K562 (cell line): ENCODE results near the gene EXO5. TPM values are rescaled to one million over a fixed set of nuclear protein-coding genes. Genes with fewer than 3 reads are reported as not detected.

Source experiments
- ATAC-seq: fragments of 200-7000 bp; cut with Tn5 transposase; 3 replicates; pipeline ENCODE4 v1.9.1; 2020; ENCODE audit warnings: moderate library complexity
- BruUV-seq: library from RNA; stranded (reverse); fragments of 400-500 nt; replicated peaks from 2 replicates; lab custom pipeline; 2021; lab: Mats Ljungman, UMichigan
- CTCF ChIA-PET: fragments of 300-600 bp; formaldehyde crosslinking; extraction: SDS; loops from one replicate; lab custom pipeline; 2021; ENCODE audit warnings: low intra/inter-chr PET ratio; lab: Yijun Ruan, JAX
- POLR2A ChIA-PET: fragments of 300-600, 350-650 bp; sonication (Branson Sonifier 250); formaldehyde crosslinking; extraction: SDS; loops from one replicate; lab custom pipeline; 2021; ENCODE audit warnings: antibody characterized with exemption, inconsistent platforms; lab: Yijun Ruan, JAX
- DNase-seq, 4 experiments: peaks; one replicate each; pipeline versions ENCODE4 v3.0.0 to v3.0.0-alpha.2; 2011 to 2018; ENCODE audit warnings: low spot score in 3 of 4, mixed read lengths in 3 of 4; ENCODE audit errors: extremely low read depth in 1 of 4
- FAIRE-seq: peaks from 2 replicates; lab custom pipeline; 2011; peaks lifted over from hg19 to GRCh38; lab: Jason Lieb, UNC
- H2AFZ ChIP-seq: 2 replicates; pipeline ENCODE4 v1.6.0; 2011; ENCODE audit warnings: low read depth, low read length, control low read depth, inconsistent platforms
- H3K27ac ChIP-seq: fragments of 200-600 bp; 3 replicates; pipeline ENCODE4 v1.8.0; 2011; ENCODE audit warnings: low read depth, mild to moderate bottlenecking, control low read depth, inconsistent platforms, low read length, moderate library complexity, mixed read lengths; ENCODE audit errors: extremely low read depth
- H3K27me3 ChIP-seq, 2 experiments: fragments of 300-600 bp in 1 of 2; 2 replicates in 1 of 2; 3 replicates in 1 of 2; pipeline versions ENCODE4 v1.6.0 to v1.8.0; 2011; ENCODE audit warnings: inconsistent platforms in 2 of 2, low read length in 2 of 2, mild to moderate bottlenecking in 1 of 2, mixed read lengths in 1 of 2, moderate library complexity in 1 of 2; ENCODE audit not compliant: control insufficient read depth in 2 of 2, insufficient read depth in 2 of 2
- H3K36me3 ChIP-seq: fragments of 300-600 bp; 3 replicates; pipeline ENCODE4 v1.8.0; 2011; ENCODE audit warnings: mild to moderate bottlenecking, low read length, inconsistent platforms; ENCODE audit not compliant: control insufficient read depth, insufficient read depth
- H3K4me1 ChIP-seq, 2 experiments: fragments of 200-600 bp in 1 of 2; replicated peaks in 1 of 2; 2 replicates in 1 of 2; 3 replicates in 1 of 2; pipeline versions ENCODE4 v1.5.1 to v1.8.0; 2011; ENCODE audit warnings: inconsistent platforms in 2 of 2, low read length in 2 of 2, mild to moderate bottlenecking in 1 of 2, mixed read lengths in 1 of 2, moderate library complexity in 1 of 2; ENCODE audit not compliant: control insufficient read depth in 2 of 2, insufficient read depth in 2 of 2
- H3K4me2 ChIP-seq: 2 replicates; pipeline ENCODE4 v1.6.1; 2011; ENCODE audit warnings: low read length, control low read depth, inconsistent platforms, mixed read lengths; ENCODE audit not compliant: insufficient read depth
- H3K4me3 ChIP-seq: fragments of 200-600 bp; sonication (generic), shearing (Covaris generic); 2 replicates; pipeline ENCODE4 v1.5.1; 2016; ENCODE audit warnings: control low read depth, inconsistent platforms
- H3K79me2 ChIP-seq: fragments of 200-600 bp; 3 replicates; pipeline ENCODE4 v1.8.0; 2011; ENCODE audit warnings: low read length, inconsistent platforms; ENCODE audit not compliant: control insufficient read depth, insufficient read depth
- H3K9ac ChIP-seq, 2 experiments: 2 replicates each; pipeline versions ENCODE4 v1.6.0 to v1.6.1; 2011; ENCODE audit warnings: low read depth in 2 of 2, low read length in 2 of 2, control low read depth in 1 of 2, inconsistent platforms in 1 of 2, mild to moderate bottlenecking in 1 of 2, mixed read lengths in 1 of 2; ENCODE audit not compliant: insufficient read depth in 1 of 2
- H3K9me1 ChIP-seq: one replicate; pipeline ENCODE4 v1.6.0; 2011; ENCODE audit warnings: inconsistent platforms, mild to moderate bottlenecking, low read length, moderate library complexity; ENCODE audit not compliant: control insufficient read depth, insufficient read depth
- H3K9me3 ChIP-seq: replicated peaks from 2 replicates; pipeline ENCODE4 v1.5.1; 2011; ENCODE audit warnings: low read depth, low read length, inconsistent platforms; ENCODE audit not compliant: control insufficient read depth, insufficient read depth
- H4K20me1 ChIP-seq: replicated peaks from 2 replicates; pipeline ENCODE4 v1.6.1; 2011; ENCODE audit warnings: low read length, inconsistent platforms, mixed read lengths; ENCODE audit not compliant: control insufficient read depth, insufficient read depth
- MCM3 ChIP-seq: fragments of 450-650 bp; IDR thresholded peaks from 2 replicates; pipeline ENCODE4 v1.6.1; 2016
- SPI1 ChIP-seq: IDR thresholded peaks from 2 replicates; pipeline ENCODE4 v1.6.1; 2011; ENCODE audit warnings: low read depth, low read length, control low read depth, borderline replicate concordance
- TAF1 ChIP-seq: IDR thresholded peaks from 2 replicates; pipeline ENCODE4 v1.6.1; 2011; ENCODE audit warnings: mild to moderate bottlenecking, low read length, moderate library complexity; ENCODE audit not compliant: insufficient read depth, control insufficient read depth, severe bottlenecking; ENCODE audit errors: extremely low read depth
- XRCC5 ChIP-seq: fragments of 200-400 bp; formaldehyde crosslinking; IDR thresholded peaks from 2 replicates; pipeline ENCODE4 v1.6.1; 2017; ENCODE audit warnings: low read depth, mild to moderate bottlenecking, low read length
- WGBS: fragments of 100-300 bp; shearing (Covaris generic); methylation state at CpG from one replicate; pipeline ENCODE4 v1.1.6; 2016; ENCODE audit warnings: low coverage, mixed read lengths; ENCODE audit not compliant: insufficient coverage; ENCODE audit errors: missing lambda C conversion rate; 5-methylcytosine and 5-hydroxymethylcytosine counted together
- in situ Hi-C: fragments of 300-500 bp; cut with MboI; formaldehyde crosslinking; loops from 4 replicates; pipeline ENCODE4 v1.15.0; 2018; ENCODE audit warnings: inconsistent platforms, mixed read lengths
- intact Hi-C: fragments of 100-400 bp; cut with micrococcal nuclease; formaldehyde crosslinking; loops from 2 replicates; pipeline ENCODE4 v1.14.2; 2022
- polyA plus RNA-seq, 8 experiments: library from polyadenylated mRNA; depleted of rRNA in 4 of 8; stranded (reverse) in 5 of 8; unstranded in 3 of 8; fragments of >200 nt; fragmentation: Nextera tagmentation in 2 of 8; fragmentation: Illumina TruSeq in 1 of 8; extraction: Ambion mirVana in 2 of 8; extraction: Trizol in 1 of 8; gene quantifications; 2 replicates each; pipeline versions ENCODE4 v1.2.1 to v1.2.3, GENCODE V29; 2011 to 2014; ENCODE audit warnings: inconsistent platforms in 1 of 8, missing spikeins in 1 of 8
- small RNA-seq: library from RNA; depleted of rRNA; stranded (forward); fragments of <200 nt; gene quantifications from one replicate; pipeline ENCODE3, GENCODE V24; 2014
- total RNA-seq, 7 experiments: library from RNA; depleted of rRNA in 6 of 7; stranded (reverse); fragments of >200 nt in 6 of 7; fragmentation: Illumina TruSeq in 2 of 7; extraction: Trizol in 2 of 7; gene quantifications; 2 replicates each; pipeline versions ENCODE4 v1.2.1 to v1.2.3, GENCODE V29; 2011 to 2021; ENCODE audit warnings: low replicate concordance in 1 of 7
- TF ChIP-seq, protein P1 (sequence below), 2 experiments: IDR thresholded peaks in 1 of 2; conservative IDR thresholded peaks in 1 of 2; 2 replicates each; pipeline ENCODE4 v1.6.1; 2016; ENCODE audit warnings: low read depth in 2 of 2, mild to moderate bottlenecking in 1 of 2, missing compliant biosample characterization in 1 of 2, missing genetic modification characterization in 1 of 2, moderate library complexity in 1 of 2
- TF ChIP-seq, protein P2 (sequence below): fragments of 450-650 bp; IDR thresholded peaks from 2 replicates; pipeline ENCODE4 v1.6.1; 2014; ENCODE audit warnings: low read depth, mild to moderate bottlenecking, moderate library complexity, borderline replicate concordance

The EXO5 gene
- total and polyA plus RNA-seq, 9 of the 15 experiments (the other 6 are each of a cell fraction or from before 2014, with no cell fraction given), result 1.1 to 4.3 (median 2.8) TPM

DNA sequence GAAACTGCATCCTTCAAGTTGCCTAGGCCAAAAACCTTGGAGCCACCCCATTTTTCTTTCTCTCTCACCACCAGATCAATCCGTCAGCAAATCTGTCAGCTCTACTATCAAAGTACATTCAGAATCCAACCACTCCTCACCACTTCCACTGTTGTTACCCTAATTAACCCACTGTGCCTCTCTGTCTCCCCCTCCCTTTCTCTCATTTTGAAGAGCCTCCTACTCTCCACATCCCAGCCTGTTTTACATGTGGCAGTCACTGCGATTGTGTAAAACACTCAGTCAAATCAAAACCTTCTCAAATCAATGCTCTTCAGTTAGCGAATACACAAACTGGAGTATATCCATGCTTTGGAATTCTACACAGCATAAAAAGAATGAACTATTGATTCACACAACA is 55.9 kb downstream of the EXO5 start (continued):
- TF ChIP-seq MCM3, result 0 out of 2 replicates have a peak, but pooled peaks have one; percentile 34
- TF ChIP-seq TAF1, result no peak
- TF ChIP-seq, protein P1, sequence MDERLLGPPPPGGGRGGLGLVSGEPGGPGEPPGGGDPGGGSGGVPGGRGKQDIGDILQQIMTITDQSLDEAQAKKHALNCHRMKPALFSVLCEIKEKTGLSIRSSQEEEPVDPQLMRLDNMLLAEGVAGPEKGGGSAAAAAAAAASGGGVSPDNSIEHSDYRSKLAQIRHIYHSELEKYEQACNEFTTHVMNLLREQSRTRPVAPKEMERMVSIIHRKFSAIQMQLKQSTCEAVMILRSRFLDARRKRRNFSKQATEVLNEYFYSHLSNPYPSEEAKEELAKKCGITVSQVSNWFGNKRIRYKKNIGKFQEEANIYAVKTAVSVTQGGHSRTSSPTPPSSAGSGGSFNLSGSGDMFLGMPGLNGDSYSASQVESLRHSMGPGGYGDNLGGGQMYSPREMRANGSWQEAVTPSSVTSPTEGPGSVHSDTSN (CRISPR knock-in tag; IDR thresholded peaks at IDR 0.05; ENCODE audit: low read depth), result no peak
- TF ChIP-seq, protein P1 (tag; conservative IDR thresholded peaks at IDR 0.05; ENCODE audit: low read depth), result no peak
- TF ChIP-seq, protein P2, sequence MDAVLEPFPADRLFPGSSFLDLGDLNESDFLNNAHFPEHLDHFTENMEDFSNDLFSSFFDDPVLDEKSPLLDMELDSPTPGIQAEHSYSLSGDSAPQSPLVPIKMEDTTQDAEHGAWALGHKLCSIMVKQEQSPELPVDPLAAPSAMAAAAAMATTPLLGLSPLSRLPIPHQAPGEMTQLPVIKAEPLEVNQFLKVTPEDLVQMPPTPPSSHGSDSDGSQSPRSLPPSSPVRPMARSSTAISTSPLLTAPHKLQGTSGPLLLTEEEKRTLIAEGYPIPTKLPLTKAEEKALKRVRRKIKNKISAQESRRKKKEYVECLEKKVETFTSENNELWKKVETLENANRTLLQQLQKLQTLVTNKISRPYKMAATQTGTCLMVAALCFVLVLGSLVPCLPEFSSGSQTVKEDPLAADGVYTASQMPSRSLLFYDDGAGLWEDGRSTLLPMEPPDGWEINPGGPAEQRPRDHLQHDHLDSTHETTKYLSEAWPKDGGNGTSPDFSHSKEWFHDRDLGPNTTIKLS, result no peak
- TF ChIP-seq, all 486 proteins: peak for 2

DNA sequence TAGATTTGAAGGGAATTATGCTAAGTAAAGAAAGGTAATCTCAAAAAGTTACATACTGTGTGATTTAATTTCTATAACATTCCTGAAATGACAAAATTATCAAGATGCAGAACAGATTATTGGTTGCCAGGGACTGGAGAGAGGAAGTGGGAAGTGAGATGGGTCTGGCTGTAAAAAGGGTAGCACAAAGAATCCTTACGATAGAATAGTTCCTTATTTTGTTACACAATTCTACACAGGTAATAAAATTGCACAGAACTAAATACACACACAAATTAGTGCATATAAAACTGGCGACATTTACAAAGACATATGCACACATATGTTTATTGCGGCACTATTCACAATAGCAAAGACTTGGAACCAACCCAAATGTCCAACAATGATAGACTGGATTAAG is 56.3 kb downstream of the EXO5 start:
- H3K9me3 ChIP-seq, result no peaks in the 10 kb centered on the region
- H3K4me2 ChIP-seq, result no peak overlapping the region
- no peak overlapping the region for H3K27ac ChIP-seq
- in situ Hi-C loops, result no loop called here
- no peaks in the 10 kb centered on the region for H4K20me1 ChIP-seq
- no peaks in the 10 kb centered on the region for H3K79me2 ChIP-seq
- no peaks in the 10 kb centered on the region for H3K9me1 ChIP-seq
- H2AFZ ChIP-seq, result no peak overlapping the region
- TF ChIP-seq XRCC5, result no peak
- peak; percentile 31; the same call in 1 of the 2 replicates for TF ChIP-seq SPI1
- FAIRE-seq (no peak), DNase-seq (no peak), ATAC-seq (no peak)
- ChIA-PET CTCF (no interaction called here), POLR2A (no interaction called here)
- 5% methylated on average over 3 of the region's 3 CpGs for WGBS
- H3K9ac ChIP-seq, result no peak overlapping the region
- H3K4me1 ChIP-seq, result no peaks in the 10 kb centered on the region
- intact Hi-C loops, result no loop called here
- no peak overlapping the region for H3K4me3 ChIP-seq
- BruUV-seq, result no TSS peak
- H3K36me3 ChIP-seq, result no peaks in the 10 kb centered on the region
- peaks cover 5 to 12% of the 10 kb centered on the region in 2 experiments; a peak in 3 of 5 replicates for H3K27me3 ChIP-seq

Small RNA genes within 50 kb of the gene (small RNA-seq; reads per million reads assigned to genes)
- not detected for gene AL356379.1

Other genes with a start within 250 kb of the EXO5 start
- gene COL9A2, start 191.5 kb upstream of the EXO5 start, total RNA-seq (2014; rRNA removed), result 0.90 and 0.95 TPM in 2 replicates
- 0.06 and 0.15 TPM in 2 replicates for gene COL9A2, start 191.5 kb upstream of the EXO5 start, total RNA-seq (2014; rRNA removed; fragmentation: Illumina TruSeq; extraction: Trizol)
- gene COL9A2, start 191.5 kb upstream of the EXO5 start, total RNA-seq (2015; rRNA removed; fragmentation: Illumina TruSeq; extraction: Trizol), result 0.60 and 0.72 TPM in 2 replicates
- gene COL9A2, start 191.5 kb upstream of the EXO5 start, total RNA-seq (2021), result 0.47 and 0.72 TPM in 2 replicates
- gene COL9A2, start 191.5 kb upstream of the EXO5 start, polyA plus RNA-seq (2011; rRNA removed), result 0.31 and 0.45 TPM in 2 replicates
- 0.24 and 0.54 TPM in 2 replicates for gene COL9A2, start 191.5 kb upstream of the EXO5 start, polyA plus RNA-seq (2014; fragmentation: Illumina TruSeq; extraction: Trizol)
- gene COL9A2, start 191.5 kb upstream of the EXO5 start, polyA plus RNA-seq (2014; fragmentation: Nextera tagmentation; extraction: Ambion mirVana), result under 1 TPM; 0.03 TPM
- gene COL9A2, start 191.5 kb upstream of the EXO5 start, polyA plus RNA-seq (2014; rRNA removed), result 1.5 and 2.2 TPM in 2 replicates
- 80.1 and 98.2 TPM in 2 replicates for gene SMAP2, start 135.0 kb upstream of the EXO5 start, total RNA-seq (2014; rRNA removed)
- 94.1 and 101 TPM in 2 replicates for gene SMAP2, start 135.0 kb upstream of the EXO5 start, total RNA-seq (2014; rRNA removed; fragmentation: Illumina TruSeq; extraction: Trizol)
- 89.1 and 92.4 TPM in 2 replicates for gene SMAP2, start 135.0 kb upstream of the EXO5 start, total RNA-seq (2015; rRNA removed; fragmentation: Illumina TruSeq; extraction: Trizol)
- 109 and 117 TPM in 2 replicates for gene SMAP2, start 135.0 kb upstream of the EXO5 start, total RNA-seq (2021)
- 114 and 124 TPM in 2 replicates for gene SMAP2, start 135.0 kb upstream of the EXO5 start, polyA plus RNA-seq (2011; rRNA removed)
- 173 and 212 TPM in 2 replicates for gene SMAP2, start 135.0 kb upstream of the EXO5 start, polyA plus RNA-seq (2014; fragmentation: Illumina TruSeq; extraction: Trizol)
- 10 to 100 TPM; 38.7 to 47.3 TPM for gene SMAP2, start 135.0 kb upstream of the EXO5 start, polyA plus RNA-seq (2014; fragmentation: Nextera tagmentation; extraction: Ambion mirVana)
- gene SMAP2, start 135.0 kb upstream of the EXO5 start, polyA plus RNA-seq (2014; rRNA removed), result 89.4 and 94.7 TPM in 2 replicates
- gene ZFP69B, start 58.3 kb upstream of the EXO5 start, total RNA-seq (2014; rRNA removed), result 6.0 and 6.4 TPM in 2 replicates
- gene ZFP69B, start 58.3 kb upstream of the EXO5 start, total RNA-seq (2014; rRNA removed; fragmentation: Illumina TruSeq; extraction: Trizol), result 10.3 and 12.8 TPM in 2 replicates
- 5.5 and 5.6 TPM in 2 replicates for gene ZFP69B, start 58.3 kb upstream of the EXO5 start, total RNA-seq (2015; rRNA removed; fragmentation: Illumina TruSeq; extraction: Trizol)
- gene ZFP69B, start 58.3 kb upstream of the EXO5 start, total RNA-seq (2021), result 8.2 and 9.5 TPM in 2 replicates
- 7.5 and 8.4 TPM in 2 replicates for gene ZFP69B, start 58.3 kb upstream of the EXO5 start, polyA plus RNA-seq (2011; rRNA removed)
- 9.4 and 10.2 TPM in 2 replicates for gene ZFP69B, start 58.3 kb upstream of the EXO5 start, polyA plus RNA-seq (2014; fragmentation: Illumina TruSeq; extraction: Trizol)
- gene ZFP69B, start 58.3 kb upstream of the EXO5 start, polyA plus RNA-seq (2014; fragmentation: Nextera tagmentation; extraction: Ambion mirVana), result 1 to 10 TPM; 1.6 to 2.8 TPM
- 7.9 and 8.9 TPM in 2 replicates for gene ZFP69B, start 58.3 kb upstream of the EXO5 start, polyA plus RNA-seq (2014; rRNA removed)
- 4.7 and 5.0 TPM in 2 replicates for gene ZFP69, start 31.5 kb upstream of the EXO5 start, total RNA-seq (2014; rRNA removed)
- 7.0 and 8.6 TPM in 2 replicates for gene ZFP69, start 31.5 kb upstream of the EXO5 start, total RNA-seq (2014; rRNA removed; fragmentation: Illumina TruSeq; extraction: Trizol)
- 7.9 and 8.4 TPM in 2 replicates for gene ZFP69, start 31.5 kb upstream of the EXO5 start, total RNA-seq (2015; rRNA removed; fragmentation: Illumina TruSeq; extraction: Trizol)
- gene ZFP69, start 31.5 kb upstream of the EXO5 start, total RNA-seq (2021), result 4.7 and 4.8 TPM in 2 replicates
- 4.8 and 5.7 TPM in 2 replicates for gene ZFP69, start 31.5 kb upstream of the EXO5 start, polyA plus RNA-seq (2011; rRNA removed)
- gene ZFP69, start 31.5 kb upstream of the EXO5 start, polyA plus RNA-seq (2014; fragmentation: Illumina TruSeq; extraction: Trizol), result 6.7 and 7.0 TPM in 2 replicates
- 1 to 10 TPM; 2.0 to 2.1 TPM for gene ZFP69, start 31.5 kb upstream of the EXO5 start, polyA plus RNA-seq (2014; fragmentation: Nextera tagmentation; extraction: Ambion mirVana)
- gene ZFP69, start 31.5 kb upstream of the EXO5 start, polyA plus RNA-seq (2014; rRNA removed), result 6.7 and 7.3 TPM in 2 replicates
- gene ZNF684, start 22.9 kb downstream of the EXO5 start, total RNA-seq (2014; rRNA removed), result 4.6 and 5.4 TPM in 2 replicates
- 6.7 and 7.8 TPM in 2 replicates for gene ZNF684, start 22.9 kb downstream of the EXO5 start, total RNA-seq (2014; rRNA removed; fragmentation: Illumina TruSeq; extraction: Trizol)
- gene ZNF684, start 22.9 kb downstream of the EXO5 start, total RNA-seq (2015; rRNA removed; fragmentation: Illumina TruSeq; extraction: Trizol), result 7.1 and 8.8 TPM in 2 replicates
- gene ZNF684, start 22.9 kb downstream of the EXO5 start, total RNA-seq (2021), result 4.3 and 4.8 TPM in 2 replicates
- gene ZNF684, start 22.9 kb downstream of the EXO5 start, polyA plus RNA-seq (2011; rRNA removed), result 5.2 and 5.5 TPM in 2 replicates
- gene ZNF684, start 22.9 kb downstream of the EXO5 start, polyA plus RNA-seq (2014; fragmentation: Illumina TruSeq; extraction: Trizol), result 5.3 and 6.0 TPM in 2 replicates
- gene ZNF684, start 22.9 kb downstream of the EXO5 start, polyA plus RNA-seq (2014; fragmentation: Nextera tagmentation; extraction: Ambion mirVana), result 1 to 10 TPM; 5.3 to 6.1 TPM
- 5.1 and 5.3 TPM in 2 replicates for gene ZNF684, start 22.9 kb downstream of the EXO5 start, polyA plus RNA-seq (2014; rRNA removed)
- 0.59 and 0.82 TPM in 2 replicates for gene RIMS3, start 156.9 kb downstream of the EXO5 start, total RNA-seq (2014; rRNA removed)
- gene RIMS3, start 156.9 kb downstream of the EXO5 start, total RNA-seq (2014; rRNA removed; fragmentation: Illumina TruSeq; extraction: Trizol), result 0.69 and 0.77 TPM in 2 replicates
- gene RIMS3, start 156.9 kb downstream of the EXO5 start, total RNA-seq (2015; rRNA removed; fragmentation: Illumina TruSeq; extraction: Trizol), result 0.38 and 0.47 TPM in 2 replicates
- gene RIMS3, start 156.9 kb downstream of the EXO5 start, total RNA-seq (2021), result 1.2 and 1.3 TPM in 2 replicates
- 0.78 and 1.2 TPM in 2 replicates for gene RIMS3, start 156.9 kb downstream of the EXO5 start, polyA plus RNA-seq (2011; rRNA removed)
- 0.71 and 0.75 TPM in 2 replicates for gene RIMS3, start 156.9 kb downstream of the EXO5 start, polyA plus RNA-seq (2014; fragmentation: Illumina TruSeq; extraction: Trizol)
- under 1 TPM; 0.06 to 0.15 TPM for gene RIMS3, start 156.9 kb downstream of the EXO5 start, polyA plus RNA-seq (2014; fragmentation: Nextera tagmentation; extraction: Ambion mirVana)
- gene RIMS3, start 156.9 kb downstream of the EXO5 start, polyA plus RNA-seq (2014; rRNA removed), result 0.43 and 0.45 TPM in 2 replicates
- gene NFYC, start 182.9 kb downstream of the EXO5 start, total RNA-seq (2014; rRNA removed), result 41.1 and 44.2 TPM in 2 replicates
- gene NFYC, start 182.9 kb downstream of the EXO5 start, total RNA-seq (2014; rRNA removed; fragmentation: Illumina TruSeq; extraction: Trizol), result 22.7 and 26.4 TPM in 2 replicates
- 31.2 and 31.4 TPM in 2 replicates for gene NFYC, start 182.9 kb downstream of the EXO5 start, total RNA-seq (2015; rRNA removed; fragmentation: Illumina TruSeq; extraction: Trizol)
- gene NFYC, start 182.9 kb downstream of the EXO5 start, total RNA-seq (2021), result 53.9 and 59.8 TPM in 2 replicates
- 47.2 and 65.6 TPM in 2 replicates for gene NFYC, start 182.9 kb downstream of the EXO5 start, polyA plus RNA-seq (2011; rRNA removed)
- gene NFYC, start 182.9 kb downstream of the EXO5 start, polyA plus RNA-seq (2014; fragmentation: Illumina TruSeq; extraction: Trizol), result 56.2 and 65.1 TPM in 2 replicates
- gene NFYC, start 182.9 kb downstream of the EXO5 start, polyA plus RNA-seq (2014; fragmentation: Nextera tagmentation; extraction: Ambion mirVana), result 1 to 10 TPM; 4.8 to 7.2 TPM
- 51.3 and 57.7 TPM in 2 replicates for gene NFYC, start 182.9 kb downstream of the EXO5 start, polyA plus RNA-seq (2014; rRNA removed)